ENCODE results near the gene RFX2. TPM values are rescaled to one million over a fixed set of nuclear protein-coding genes. Genes with fewer than 3 reads are reported as not detected.

Gene RFX2
- total RNA-seq, 1 experiment from 2014 or later = 3.7 TPM

DNA sequence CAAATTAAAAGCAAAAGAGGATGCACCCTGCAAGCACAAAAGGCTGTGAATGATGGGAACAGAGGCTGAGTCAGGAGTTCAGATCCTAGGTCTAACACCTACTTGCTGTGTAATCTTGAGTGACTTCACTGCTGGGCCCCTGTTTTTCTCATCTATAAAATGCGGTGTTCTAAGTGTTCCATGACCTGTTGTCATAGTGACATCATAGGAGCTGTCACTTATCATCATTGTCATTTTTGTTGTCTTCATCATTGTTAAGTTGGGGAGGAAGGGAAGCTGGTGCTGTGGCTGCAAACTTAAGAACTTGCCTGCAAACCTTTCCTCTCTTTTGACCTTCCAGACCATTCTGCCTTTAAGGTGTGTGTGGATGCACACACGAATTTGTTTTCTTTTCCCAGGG lies 45.7 kb upstream of the RFX2 start:
- Mint-ChIP-seq H3K36me3 (ENCODE audit: insufficient read depth in 1 of 3, low read depth in 3 of 3) (peaks cover 0 to 4% (median 2%) of the 10 kb centered on the region in 3 experiments; a peak in 5 of 7 replicates), H3K27me3 (ENCODE audit: low read depth) (peaks cover 23% of the 10 kb centered on the region), H3K9me3 (peaks cover 34 to 85% of the 10 kb centered on the region in 2 experiments), H3K27ac (no peak overlapping the region), H3K4me3 (no peak overlapping the region), H3K4me1 (no peaks in the 10 kb centered on the region)
- H3K9ac ChIP-seq (ENCODE audit: extremely low read depth, insufficient read length, low read length) = no peak overlapping the region
- H3K4me1 ChIP-seq (ENCODE audit: insufficient read depth, low read length) = no peaks in the 10 kb centered on the region
- no peak overlapping the region for H4K91ac ChIP-seq (ENCODE audit: insufficient read length, low read depth, low read length)
- H2BK120ac ChIP-seq (ENCODE audit: low read depth, low read length, poor library complexity, severe bottlenecking) = no peak overlapping the region
- no peak overlapping the region for H2AK5ac ChIP-seq (ENCODE audit: insufficient read length, low read length)
- no peak overlapping the region for H2BK5ac ChIP-seq (ENCODE audit: insufficient read length, low read length)
- H3K18ac ChIP-seq (ENCODE audit: insufficient read length, low read depth, low read length) = no peak overlapping the region
- H3K4ac ChIP-seq (ENCODE audit: low read depth, low read length) = no peak overlapping the region
- WGBS (ENCODE audit: extremely low coverage, insufficient read length, low lambda C conversion rate) = no CpG with 5 or more reads among the region's 2 CpGs
- H2BK20ac ChIP-seq (ENCODE audit: low read depth, low read length, poor library complexity, severe bottlenecking) = no peak overlapping the region
- H3K27ac ChIP-seq (ENCODE audit: insufficient read length, low read depth, low read length) = no peak overlapping the region
- H3T11ph ChIP-seq (ENCODE audit: low read length) = no peak overlapping the region
- H3K4me2 ChIP-seq (ENCODE audit: insufficient read depth, insufficient read length, low read length) = no peak overlapping the region
- H3K27me3 ChIP-seq (ENCODE audit: insufficient read depth, low read length) = no peaks in the 10 kb centered on the region
- H4K8ac ChIP-seq (replicated peaks; ENCODE audit: insufficient read length, low read depth, low read length) = no peak overlapping the region
- TF ChIP-seq, protein P1, sequence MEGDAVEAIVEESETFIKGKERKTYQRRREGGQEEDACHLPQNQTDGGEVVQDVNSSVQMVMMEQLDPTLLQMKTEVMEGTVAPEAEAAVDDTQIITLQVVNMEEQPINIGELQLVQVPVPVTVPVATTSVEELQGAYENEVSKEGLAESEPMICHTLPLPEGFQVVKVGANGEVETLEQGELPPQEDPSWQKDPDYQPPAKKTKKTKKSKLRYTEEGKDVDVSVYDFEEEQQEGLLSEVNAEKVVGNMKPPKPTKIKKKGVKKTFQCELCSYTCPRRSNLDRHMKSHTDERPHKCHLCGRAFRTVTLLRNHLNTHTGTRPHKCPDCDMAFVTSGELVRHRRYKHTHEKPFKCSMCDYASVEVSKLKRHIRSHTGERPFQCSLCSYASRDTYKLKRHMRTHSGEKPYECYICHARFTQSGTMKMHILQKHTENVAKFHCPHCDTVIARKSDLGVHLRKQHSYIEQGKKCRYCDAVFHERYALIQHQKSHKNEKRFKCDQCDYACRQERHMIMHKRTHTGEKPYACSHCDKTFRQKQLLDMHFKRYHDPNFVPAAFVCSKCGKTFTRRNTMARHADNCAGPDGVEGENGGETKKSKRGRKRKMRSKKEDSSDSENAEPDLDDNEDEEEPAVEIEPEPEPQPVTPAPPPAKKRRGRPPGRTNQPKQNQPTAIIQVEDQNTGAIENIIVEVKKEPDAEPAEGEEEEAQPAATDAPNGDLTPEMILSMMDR (conservative IDR thresholded peaks at IDR 0.05) = no peak
- H3K23me2 ChIP-seq (ENCODE audit: insufficient read length, low read depth, low read length, poor library complexity, severe bottlenecking) = no peaks in the 10 kb centered on the region
- H2BK12ac ChIP-seq (ENCODE audit: insufficient read length, low read depth, low read length) = no peak overlapping the region
- H3K9me3 ChIP-seq (ENCODE audit: control insufficient read depth, low read depth, low read length) = no peaks in the 10 kb centered on the region
- H3K79me2 ChIP-seq (ENCODE audit: insufficient read depth, low read length) = no peaks in the 10 kb centered on the region
- no peak overlapping the region for H3K23ac ChIP-seq (ENCODE audit: insufficient read length, low read depth, low read length)
- H3K79me1 ChIP-seq (ENCODE audit: insufficient read depth, low read depth, low read length, poor library complexity, severe bottlenecking) = no peaks in the 10 kb centered on the region
- H3K56ac ChIP-seq (ENCODE audit: insufficient read length, low read depth, low read length) = no peak overlapping the region
- no peak overlapping the region for H3K14ac ChIP-seq (ENCODE audit: insufficient read depth, low read length)
- no peaks in the 10 kb centered on the region for H4K20me1 ChIP-seq (ENCODE audit: control insufficient read depth, insufficient read depth, insufficient read length)
- H4K5ac ChIP-seq (ENCODE audit: insufficient read length, low read depth, low read length) = no peak overlapping the region
- H2AFZ ChIP-seq (ENCODE audit: low read length) = no peak overlapping the region
- H2BK15ac ChIP-seq (ENCODE audit: low read depth, low read length) = no peak overlapping the region
- no peak for DNase-seq
